ENCODE measurements around the gene RANBP9.

RANBP9 gene

GRCh38 chr6:13711733-13712598, at the start of gene RANBP9:
TSS of gene RANBP9 (minus strand) at chr6:13711835. CDS start at chr6:13711505, 330 bp downstream.
- DNase-seq, result no peak

- no peak for DNase-seq
Observed at GRCh38 chr6:13760307-13761304, 49.0 kb upstream of the RANBP9 start.

GRCh38 chr6:13759025-13759424, 47.4 kb upstream of the RANBP9 start:
- no peak for DNase-seq

GRCh38 chr6:13754644-13755043, 43.0 kb upstream of the RANBP9 start:
- DNase-seq, result no peak

GRCh38 chr6:13743736-13744127, 32.1 kb upstream of the RANBP9 start:
- no peak for DNase-seq

- DNase-seq, result no peak
Observed at GRCh38 chr6:13742961-13743735, 31.5 kb upstream of the RANBP9 start.

GRCh38 chr6:13741365-13741764, 29.7 kb upstream of the RANBP9 start:
- DNase-seq, result no peak

GRCh38 chr6:13735031-13735430, 23.4 kb upstream of the RANBP9 start:
- DNase-seq, result no peak

GRCh38 chr6:13733178-13733887, 21.7 kb upstream of the RANBP9 start:
- DNase-seq, result no peak

GRCh38 chr6:13730704-13731103, 19.1 kb upstream of the RANBP9 start:
- no peak for DNase-seq

- DNase-seq, result no peak
Observed at GRCh38 chr6:13729891-13730290, 18.3 kb upstream of the RANBP9 start.

GRCh38 chr6:13725570-13725969, 13.9 kb upstream of the RANBP9 start:
- no peak for DNase-seq

- DNase-seq, result no peak
Observed at GRCh38 chr6:13725052-13725451, 13.4 kb upstream of the RANBP9 start.

- DNase-seq, result no peak
Observed at GRCh38 chr6:13724182-13724581, 12.5 kb upstream of the RANBP9 start.

- no peak for DNase-seq
Observed at GRCh38 chr6:13722880-13723279, 11.2 kb upstream of the RANBP9 start.

GRCh38 chr6:13718123-13718458, 6.5 kb upstream of the RANBP9 start:
- no peak for DNase-seq

GRCh38 chr6:13716955-13717295, 5.3 kb upstream of the RANBP9 start:
- DNase-seq, result no peak

- no peak for DNase-seq
Observed at GRCh38 chr6:13716225-13716954, 4.8 kb upstream of the RANBP9 start.

GRCh38 chr6:13715444-13715883, 3.8 kb upstream of the RANBP9 start:
- DNase-seq, result peak; percentile 72

- no peak for DNase-seq
Observed at GRCh38 chr6:13712599-13712898, 914 bp upstream of the RANBP9 start.

- no peak for DNase-seq
Observed at GRCh38 chr6:13711324-13711732, 307 bp downstream of the RANBP9 start.
